GM19099 (cell line): Measurements from ENCODE around the gene MAEA.

Source experiments
- POLR2A ChIP-seq: IDR thresholded peaks from 3 replicates; pipeline ENCODE4 v1.6.1; 2011; ENCODE audit warnings: low read depth; ENCODE audit not compliant: insufficient read length; ENCODE audit errors: extremely low read depth

MAEA gene

GRCh38 chr4:1363513-1363912 is 73.8 kb downstream of the MAEA start:
- TF ChIP-seq POLR2A, result no peak

- no peak for TF ChIP-seq POLR2A
Observed at GRCh38 chr4:1364217-1364616, 74.5 kb downstream of the MAEA start.

GRCh38 chr4:1364748-1365147 is 75.1 kb downstream of the MAEA start:
- TF ChIP-seq POLR2A, result no peak

GRCh38 chr4:1365271-1366178 is 75.8 kb downstream of the MAEA start:
- no peak for TF ChIP-seq POLR2A

DNA sequence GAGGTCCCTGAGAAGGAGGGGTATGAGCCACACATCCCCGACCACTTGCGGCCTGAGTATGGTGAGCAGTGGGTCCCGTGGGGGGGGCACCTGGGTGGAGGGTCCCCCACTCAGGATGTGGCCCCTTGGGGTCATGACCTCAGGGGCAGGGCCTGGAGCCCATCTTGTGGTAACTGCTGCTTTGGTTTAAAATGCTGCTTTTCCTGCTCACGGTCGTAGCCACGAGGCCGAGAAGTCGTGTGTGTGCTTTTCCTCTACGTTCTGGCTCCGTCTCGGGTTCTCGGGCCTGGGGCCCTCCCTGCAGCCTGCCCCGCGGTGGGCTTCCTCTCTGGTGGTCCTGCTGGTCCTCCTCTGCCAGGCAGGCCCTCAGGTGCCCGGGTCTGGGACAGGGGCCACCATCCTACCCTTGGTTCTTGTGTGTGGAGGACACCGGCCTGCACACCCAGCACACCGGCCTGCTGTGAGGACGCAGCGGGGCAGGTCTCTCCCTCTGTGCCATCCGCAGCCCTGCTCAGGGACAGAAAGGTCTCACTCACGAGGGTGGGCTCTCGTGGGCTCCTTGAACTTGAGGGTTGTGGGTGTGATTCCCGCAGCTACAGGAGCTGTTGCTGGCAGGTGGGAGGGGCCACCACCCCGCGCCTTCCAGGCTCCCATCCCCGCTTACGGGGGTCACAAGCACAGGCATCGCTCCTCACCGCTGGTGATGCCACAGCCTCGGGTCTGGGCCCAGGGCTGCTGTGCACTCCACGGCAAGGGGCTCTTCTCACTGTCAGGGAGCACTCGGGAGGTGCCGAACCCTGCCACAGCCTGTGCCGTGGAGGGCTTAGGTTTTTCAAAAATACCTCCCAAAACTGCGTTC is 76.9 kb downstream of the MAEA start:
- no peak for TF ChIP-seq POLR2A

DNA sequence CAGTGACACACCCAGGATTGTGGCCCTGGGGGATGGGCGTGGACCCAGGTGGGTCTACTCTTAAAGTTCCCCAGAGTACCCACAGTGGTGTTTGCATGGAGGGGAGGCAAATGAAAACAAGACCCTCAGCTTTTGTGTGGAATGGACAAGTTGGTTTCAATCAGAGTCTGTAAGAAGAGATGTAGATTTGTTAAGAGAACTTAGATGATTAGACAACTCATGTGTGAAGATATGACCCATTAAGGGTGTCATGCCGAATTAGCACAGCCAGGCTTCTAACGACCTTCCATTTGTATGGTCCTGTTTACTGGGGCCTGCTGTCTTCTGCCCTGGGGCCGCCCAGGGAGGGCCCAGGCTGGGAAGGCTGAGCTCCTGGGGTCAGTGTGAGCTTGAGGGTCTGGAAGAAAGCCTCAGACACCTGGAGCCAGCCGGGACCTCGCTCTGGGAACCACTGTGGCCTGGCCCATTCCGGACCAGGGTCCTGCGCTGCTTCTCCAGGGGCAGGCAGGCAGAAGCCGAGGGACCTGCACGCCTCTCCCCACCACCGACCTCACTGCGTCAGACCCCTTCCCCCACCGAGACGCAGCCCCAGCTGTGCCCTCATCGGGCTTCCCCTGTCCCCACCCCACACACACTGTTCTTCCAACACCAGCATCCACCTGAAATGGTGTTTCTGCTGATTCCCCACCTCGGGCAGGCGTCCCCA is 77.7 kb downstream of the MAEA start:
- no peak for TF ChIP-seq POLR2A

- TF ChIP-seq POLR2A, result no peak
Observed at GRCh38 chr4:1367936-1368289, 78.2 kb downstream of the MAEA start.

GRCh38 chr4:1368421-1369090 is 78.9 kb downstream of the MAEA start:
- TF ChIP-seq POLR2A, result no peak

DNA sequence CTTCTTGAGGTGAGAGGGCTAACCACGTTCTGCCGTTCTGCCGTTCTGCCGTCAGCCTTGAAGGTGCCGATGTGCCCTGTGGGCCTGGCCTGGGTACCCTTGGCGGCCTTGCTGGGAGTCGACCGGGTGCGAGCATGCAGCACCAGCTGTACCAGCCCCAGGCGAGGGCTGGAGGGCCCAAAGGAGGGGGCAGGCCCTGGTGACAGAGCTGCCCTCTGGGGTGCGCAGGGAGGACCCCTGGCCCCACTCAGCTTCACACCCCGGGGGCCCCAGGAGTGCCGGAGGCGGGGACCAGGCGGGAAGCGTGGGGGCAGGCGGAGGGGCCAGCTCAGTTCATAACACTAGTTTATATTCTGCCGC is 79.4 kb downstream of the MAEA start:
- TF ChIP-seq POLR2A, result no peak

GRCh38 chr4:1369479-1370079 is 79.9 kb downstream of the MAEA start:
- TF ChIP-seq POLR2A, result no peak

DNA sequence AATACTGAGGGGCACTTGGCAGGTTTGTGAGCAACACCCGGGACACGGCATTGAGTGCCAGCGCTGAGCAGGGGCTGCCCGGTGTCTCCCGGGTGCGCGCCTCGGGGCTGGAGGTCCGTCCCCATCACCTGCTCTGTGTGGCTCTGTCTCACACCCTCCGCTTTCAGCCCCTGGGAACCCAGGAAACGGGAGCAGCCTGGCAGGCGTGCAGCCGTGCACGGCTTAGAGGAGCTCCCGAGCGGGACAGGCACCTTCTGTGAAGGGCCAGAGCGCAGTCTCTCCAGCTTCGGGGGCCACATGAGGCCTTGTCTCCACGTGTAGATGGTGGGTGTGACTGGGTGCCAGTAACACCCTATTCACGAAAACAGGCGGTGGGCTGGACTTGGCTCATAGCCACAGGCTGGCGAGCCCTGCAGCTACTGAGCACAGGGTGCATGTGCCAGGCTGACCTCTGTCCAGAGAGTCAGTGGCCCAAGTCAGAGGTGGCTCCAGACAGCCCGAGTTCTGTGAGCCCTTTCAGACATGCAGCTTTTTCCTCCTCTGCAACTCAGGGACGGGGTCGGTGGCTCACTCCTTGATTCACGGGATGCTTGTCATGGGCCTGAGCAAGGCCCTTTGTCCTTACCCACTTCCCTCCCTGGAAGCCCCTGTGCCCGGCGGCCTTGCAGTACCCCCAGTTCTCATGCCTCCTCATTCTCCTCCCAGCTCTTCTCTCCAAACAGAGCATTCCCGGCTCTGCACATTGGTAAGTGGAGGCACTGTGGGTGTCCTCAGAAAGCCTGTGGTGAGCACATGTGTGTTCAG is 80.8 kb downstream of the MAEA start:
- TF ChIP-seq POLR2A, result no peak

DNA sequence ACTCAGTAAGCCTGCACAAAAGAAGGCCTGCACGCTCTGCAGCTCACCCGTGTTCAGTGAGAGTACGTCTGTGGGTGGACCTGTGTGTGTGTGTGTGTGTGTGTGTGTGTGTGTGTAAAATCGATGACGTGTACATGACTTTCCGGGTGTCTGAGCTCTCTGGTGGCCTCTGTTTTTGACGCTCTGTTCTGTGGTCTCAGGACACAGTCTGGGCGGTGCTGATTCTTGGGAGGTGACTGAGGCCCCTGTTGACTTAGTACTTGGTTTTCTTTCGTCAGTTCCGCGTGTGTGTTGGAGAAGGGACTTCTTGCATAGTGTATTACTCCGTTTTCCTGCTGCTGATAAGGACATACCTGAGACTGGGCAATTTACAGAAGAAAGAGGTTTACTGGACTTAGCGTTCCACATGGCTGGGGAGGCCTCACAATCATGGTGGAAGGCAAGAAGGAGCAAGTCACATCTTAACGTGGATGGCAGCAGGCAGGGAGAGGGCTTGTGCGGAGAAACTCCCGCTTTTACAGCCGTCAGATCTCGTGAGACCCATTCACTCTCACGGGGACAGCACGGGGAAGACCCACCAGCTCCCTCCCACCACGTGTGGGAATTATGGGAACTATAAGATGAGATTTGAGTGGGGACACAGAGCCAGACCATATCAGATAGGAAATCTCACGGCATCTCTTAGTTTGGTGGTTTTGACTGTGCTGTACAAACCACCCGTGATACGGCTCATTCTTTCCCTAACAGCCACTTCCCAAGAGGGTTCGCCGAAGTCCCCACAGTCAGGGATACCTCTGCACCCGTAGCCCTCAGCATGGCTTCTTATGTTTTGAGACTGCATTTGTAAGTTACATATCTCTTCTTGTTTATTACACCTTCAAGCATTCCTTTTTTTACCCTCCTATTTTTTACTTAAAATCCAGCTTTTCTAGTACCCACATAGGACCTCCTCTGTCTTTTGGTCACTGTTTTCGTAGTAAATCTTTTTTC is 81.8 kb downstream of the MAEA start:
- no peak for TF ChIP-seq POLR2A
